Measurements from ENCODE around the gene RCAN2. TPM values are rescaled to one million over a fixed set of nuclear protein-coding genes. Genes with fewer than 3 reads are reported as not detected.

The RCAN2 gene
- total RNA-seq, 4 donors from 2014 or later, result 4.7 to 23.1 (median 6.6) TPM

GRCh38 chr6:46378161-46378881 is 112.9 kb downstream of the RCAN2 start:
- H3K4me1 ChIP-seq, result peaks cover 0 to 20% (median 4%) of the 10 kb centered on the region in 4 donors
- TF ChIP-seq CTCF (IDR thresholded peaks at IDR 0.05) (no peak), POLR2A (IDR thresholded peaks at IDR 0.05) (no peak)
- no peaks in the 10 kb centered on the region for H3K27me3 ChIP-seq
- DNase-seq, result no peak
- H3K4me3 ChIP-seq, result no peak overlapping the region
- no peaks in the 10 kb centered on the region for H3K36me3 ChIP-seq
- no peak overlapping the region for H3K27ac ChIP-seq
- H3K9me3 ChIP-seq, result no peaks in the 10 kb centered on the region

- no peaks in the 10 kb centered on the region for H3K27me3 ChIP-seq
- peaks cover 0 to 17% (median 4%) of the 10 kb centered on the region in 4 donors for H3K4me1 ChIP-seq
- no peak overlapping the region for H3K4me3 ChIP-seq
- TF ChIP-seq CTCF (IDR thresholded peaks at IDR 0.05) (no peak), POLR2A (IDR thresholded peaks at IDR 0.05) (no peak)
- peak overlapping the region in 1 of 4 donors; percentile 52 for H3K27ac ChIP-seq
- DNase-seq, result no peak
- H3K9me3 ChIP-seq, result no peaks in the 10 kb centered on the region
- no peaks in the 10 kb centered on the region for H3K36me3 ChIP-seq
Measured at GRCh38 chr6:46377209-46377608, 114.0 kb downstream of the RCAN2 start.

GRCh38 chr6:46376562-46377061 is 114.6 kb downstream of the RCAN2 start:
- Histone ChIP-seq H3K27ac (peak overlapping the region in 1 of 4 donors; percentile 52), H3K36me3 (no peaks in the 10 kb centered on the region), H3K4me3 (no peak overlapping the region), H3K27me3 (no peaks in the 10 kb centered on the region), H3K9me3 (no peaks in the 10 kb centered on the region), H3K4me1 (peaks cover 0 to 13% (median 4%) of the 10 kb centered on the region in 4 donors)
- TF ChIP-seq POLR2A (IDR thresholded peaks at IDR 0.05) (no peak), CTCF (IDR thresholded peaks at IDR 0.05) (no peak)
- peak in 2 of 3 donors; percentile 45 to 65 for DNase-seq

- TF ChIP-seq CTCF (IDR thresholded peaks at IDR 0.05), result no peak
- no peak for DNase-seq
- Histone ChIP-seq H3K27me3 (no peaks in the 10 kb centered on the region), H3K27ac (no peak overlapping the region), H3K4me1 (no peaks in the 10 kb centered on the region), H3K36me3 (no peaks in the 10 kb centered on the region), H3K4me3 (no peak overlapping the region), H3K9me3 (no peaks in the 10 kb centered on the region)
Measured at GRCh38 chr6:46370622-46371021, 120.6 kb downstream of the RCAN2 start.

GRCh38 chr6:46368169-46368536 is 123.1 kb downstream of the RCAN2 start:
- Histone ChIP-seq H3K27me3 (no peaks in the 10 kb centered on the region), H3K27ac (no peak overlapping the region), H3K4me3 (no peak overlapping the region), H3K4me1 (no peaks in the 10 kb centered on the region), H3K9me3 (no peaks in the 10 kb centered on the region), H3K36me3 (no peaks in the 10 kb centered on the region)
- no peak for DNase-seq
- no peak for TF ChIP-seq POLR2A (IDR thresholded peaks at IDR 0.05)
- no peak for TF ChIP-seq CTCF (IDR thresholded peaks at IDR 0.05)
